ENCODE measurements around the gene DCANP1. TPM values are rescaled to one million over a fixed set of nuclear protein-coding genes. Genes with fewer than 3 reads are reported as not detected.

DCANP1 gene
- total and polyA plus RNA-seq, 9 of the 15 experiments (the other 6 are each of a cell fraction or from before 2014, with no cell fraction given): not detected

DNA sequence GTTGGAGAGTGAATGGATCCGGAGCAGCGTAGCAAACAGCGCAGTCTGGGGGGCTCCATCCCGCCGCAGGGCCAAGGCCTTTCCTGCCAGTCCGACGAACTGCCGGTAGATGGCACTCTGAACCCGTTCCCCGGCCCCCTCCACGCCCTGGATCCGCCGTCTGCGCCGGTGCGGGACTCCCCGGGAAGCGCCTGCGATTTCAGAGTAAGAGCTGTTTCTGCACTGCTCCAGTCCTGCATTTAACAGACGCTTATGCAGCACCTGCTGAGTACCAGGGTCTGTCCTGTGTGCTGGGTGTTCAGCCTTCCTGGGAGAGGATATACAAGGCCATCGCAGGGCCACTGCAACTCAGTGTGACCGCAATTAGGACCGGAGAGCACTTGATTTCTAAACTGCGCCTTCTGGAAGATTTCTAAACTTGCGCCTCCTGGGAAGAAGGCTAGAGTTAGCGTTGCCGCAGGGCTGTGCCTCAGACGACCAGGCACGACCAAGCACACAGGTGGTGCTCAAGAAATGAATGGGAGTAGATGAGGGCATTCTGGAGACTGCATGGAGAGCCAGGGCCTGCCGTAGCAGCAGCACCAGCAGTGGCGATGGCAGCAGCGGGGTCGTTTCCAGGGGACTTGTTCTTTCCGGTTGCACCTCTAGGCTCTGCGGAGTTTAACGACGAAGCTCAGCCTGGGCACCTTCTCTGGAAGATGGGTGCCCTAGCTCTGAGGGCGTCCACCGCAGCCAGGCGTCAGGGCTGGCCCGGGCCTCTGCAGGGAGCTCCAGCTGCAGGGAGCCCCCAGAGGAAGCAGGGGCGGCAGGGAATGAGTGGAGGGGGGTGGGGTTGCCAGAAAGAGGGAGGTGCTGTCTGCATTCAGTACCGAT lies 19.3 kb upstream of the DCANP1 start (continued):
- TF ChIP-seq, protein P1, sequence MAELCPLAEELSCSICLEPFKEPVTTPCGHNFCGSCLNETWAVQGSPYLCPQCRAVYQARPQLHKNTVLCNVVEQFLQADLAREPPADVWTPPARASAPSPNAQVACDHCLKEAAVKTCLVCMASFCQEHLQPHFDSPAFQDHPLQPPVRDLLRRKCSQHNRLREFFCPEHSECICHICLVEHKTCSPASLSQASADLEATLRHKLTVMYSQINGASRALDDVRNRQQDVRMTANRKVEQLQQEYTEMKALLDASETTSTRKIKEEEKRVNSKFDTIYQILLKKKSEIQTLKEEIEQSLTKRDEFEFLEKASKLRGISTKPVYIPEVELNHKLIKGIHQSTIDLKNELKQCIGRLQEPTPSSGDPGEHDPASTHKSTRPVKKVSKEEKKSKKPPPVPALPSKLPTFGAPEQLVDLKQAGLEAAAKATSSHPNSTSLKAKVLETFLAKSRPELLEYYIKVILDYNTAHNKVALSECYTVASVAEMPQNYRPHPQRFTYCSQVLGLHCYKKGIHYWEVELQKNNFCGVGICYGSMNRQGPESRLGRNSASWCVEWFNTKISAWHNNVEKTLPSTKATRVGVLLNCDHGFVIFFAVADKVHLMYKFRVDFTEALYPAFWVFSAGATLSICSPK (IDR thresholded peaks at IDR 0.05; ENCODE audit: borderline replicate concordance): no peak
- TF ChIP-seq EWSR1 (IDR thresholded peaks at IDR 0.05; ENCODE audit: borderline replicate concordance, low read depth, partially characterized antibody) (no peak), CEBPB (tag; IDR thresholded peaks at IDR 0.05) (no peak), ZNF12 (CRISPR knock-in tag; IDR thresholded peaks at IDR 0.05) (no peak), EP300 (IDR thresholded peaks at IDR 0.05; ENCODE audit: low read length) (no peak), TAF1 (IDR thresholded peaks at IDR 0.05; ENCODE audit: control insufficient read depth, extremely low read depth, insufficient read depth, low read length, severe bottlenecking) (no peak), ZC3H8 (IDR thresholded peaks at IDR 0.05) (no peak), GABPB2 (CRISPR knock-in tag; conservative IDR thresholded peaks at IDR 0.05) (no peak), SETDB1 (IDR thresholded peaks at IDR 0.05; ENCODE audit: low read length) (no peak)
- TF ChIP-seq, protein P2, sequence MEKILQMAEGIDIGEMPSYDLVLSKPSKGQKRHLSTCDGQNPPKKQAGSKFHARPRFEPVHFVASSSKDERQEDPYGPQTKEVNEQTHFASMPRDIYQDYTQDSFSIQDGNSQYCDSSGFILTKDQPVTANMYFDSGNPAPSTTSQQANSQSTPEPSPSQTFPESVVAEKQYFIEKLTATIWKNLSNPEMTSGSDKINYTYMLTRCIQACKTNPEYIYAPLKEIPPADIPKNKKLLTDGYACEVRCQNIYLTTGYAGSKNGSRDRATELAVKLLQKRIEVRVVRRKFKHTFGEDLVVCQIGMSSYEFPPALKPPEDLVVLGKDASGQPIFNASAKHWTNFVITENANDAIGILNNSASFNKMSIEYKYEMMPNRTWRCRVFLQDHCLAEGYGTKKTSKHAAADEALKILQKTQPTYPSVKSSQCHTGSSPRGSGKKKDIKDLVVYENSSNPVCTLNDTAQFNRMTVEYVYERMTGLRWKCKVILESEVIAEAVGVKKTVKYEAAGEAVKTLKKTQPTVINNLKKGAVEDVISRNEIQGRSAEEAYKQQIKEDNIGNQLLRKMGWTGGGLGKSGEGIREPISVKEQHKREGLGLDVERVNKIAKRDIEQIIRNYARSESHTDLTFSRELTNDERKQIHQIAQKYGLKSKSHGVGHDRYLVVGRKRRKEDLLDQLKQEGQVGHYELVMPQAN (IDR thresholded peaks at IDR 0.05; ENCODE audit: borderline replicate concordance): no peak
- TF ChIP-seq, protein P3, sequence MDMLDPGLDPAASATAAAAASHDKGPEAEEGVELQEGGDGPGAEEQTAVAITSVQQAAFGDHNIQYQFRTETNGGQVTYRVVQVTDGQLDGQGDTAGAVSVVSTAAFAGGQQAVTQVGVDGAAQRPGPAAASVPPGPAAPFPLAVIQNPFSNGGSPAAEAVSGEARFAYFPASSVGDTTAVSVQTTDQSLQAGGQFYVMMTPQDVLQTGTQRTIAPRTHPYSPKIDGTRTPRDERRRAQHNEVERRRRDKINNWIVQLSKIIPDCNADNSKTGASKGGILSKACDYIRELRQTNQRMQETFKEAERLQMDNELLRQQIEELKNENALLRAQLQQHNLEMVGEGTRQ (CRISPR knock-in tag; IDR thresholded peaks at IDR 0.05): no peak
- TF ChIP-seq, protein P4, sequence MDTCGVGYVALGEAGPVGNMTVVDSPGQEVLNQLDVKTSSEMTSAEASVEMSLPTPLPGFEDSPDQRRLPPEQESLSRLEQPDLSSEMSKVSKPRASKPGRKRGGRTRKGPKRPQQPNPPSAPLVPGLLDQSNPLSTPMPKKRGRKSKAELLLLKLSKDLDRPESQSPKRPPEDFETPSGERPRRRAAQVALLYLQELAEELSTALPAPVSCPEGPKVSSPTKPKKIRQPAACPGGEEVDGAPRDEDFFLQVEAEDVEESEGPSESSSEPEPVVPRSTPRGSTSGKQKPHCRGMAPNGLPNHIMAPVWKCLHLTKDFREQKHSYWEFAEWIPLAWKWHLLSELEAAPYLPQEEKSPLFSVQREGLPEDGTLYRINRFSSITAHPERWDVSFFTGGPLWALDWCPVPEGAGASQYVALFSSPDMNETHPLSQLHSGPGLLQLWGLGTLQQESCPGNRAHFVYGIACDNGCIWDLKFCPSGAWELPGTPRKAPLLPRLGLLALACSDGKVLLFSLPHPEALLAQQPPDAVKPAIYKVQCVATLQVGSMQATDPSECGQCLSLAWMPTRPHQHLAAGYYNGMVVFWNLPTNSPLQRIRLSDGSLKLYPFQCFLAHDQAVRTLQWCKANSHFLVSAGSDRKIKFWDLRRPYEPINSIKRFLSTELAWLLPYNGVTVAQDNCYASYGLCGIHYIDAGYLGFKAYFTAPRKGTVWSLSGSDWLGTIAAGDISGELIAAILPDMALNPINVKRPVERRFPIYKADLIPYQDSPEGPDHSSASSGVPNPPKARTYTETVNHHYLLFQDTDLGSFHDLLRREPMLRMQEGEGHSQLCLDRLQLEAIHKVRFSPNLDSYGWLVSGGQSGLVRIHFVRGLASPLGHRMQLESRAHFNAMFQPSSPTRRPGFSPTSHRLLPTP (IDR thresholded peaks at IDR 0.05; ENCODE audit: borderline replicate concordance, extremely low read depth, insufficient read length): no peak
- TF ChIP-seq, protein P5, sequence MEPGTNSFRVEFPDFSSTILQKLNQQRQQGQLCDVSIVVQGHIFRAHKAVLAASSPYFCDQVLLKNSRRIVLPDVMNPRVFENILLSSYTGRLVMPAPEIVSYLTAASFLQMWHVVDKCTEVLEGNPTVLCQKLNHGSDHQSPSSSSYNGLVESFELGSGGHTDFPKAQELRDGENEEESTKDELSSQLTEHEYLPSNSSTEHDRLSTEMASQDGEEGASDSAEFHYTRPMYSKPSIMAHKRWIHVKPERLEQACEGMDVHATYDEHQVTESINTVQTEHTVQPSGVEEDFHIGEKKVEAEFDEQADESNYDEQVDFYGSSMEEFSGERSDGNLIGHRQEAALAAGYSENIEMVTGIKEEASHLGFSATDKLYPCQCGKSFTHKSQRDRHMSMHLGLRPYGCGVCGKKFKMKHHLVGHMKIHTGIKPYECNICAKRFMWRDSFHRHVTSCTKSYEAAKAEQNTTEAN (CRISPR knock-in tag; IDR thresholded peaks at IDR 0.05): no peak
- TF ChIP-seq, protein P6, sequence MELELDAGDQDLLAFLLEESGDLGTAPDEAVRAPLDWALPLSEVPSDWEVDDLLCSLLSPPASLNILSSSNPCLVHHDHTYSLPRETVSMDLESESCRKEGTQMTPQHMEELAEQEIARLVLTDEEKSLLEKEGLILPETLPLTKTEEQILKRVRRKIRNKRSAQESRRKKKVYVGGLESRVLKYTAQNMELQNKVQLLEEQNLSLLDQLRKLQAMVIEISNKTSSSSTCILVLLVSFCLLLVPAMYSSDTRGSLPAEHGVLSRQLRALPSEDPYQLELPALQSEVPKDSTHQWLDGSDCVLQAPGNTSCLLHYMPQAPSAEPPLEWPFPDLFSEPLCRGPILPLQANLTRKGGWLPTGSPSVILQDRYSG (tag; conservative IDR thresholded peaks at IDR 0.05; ENCODE audit: low read depth): no peak
